Prostate gland (tissue), 2 donors: ENCODE results near the gene PNLIPRP1. TPM values are rescaled to one million over a fixed set of nuclear protein-coding genes. Genes with fewer than 3 reads are reported as not detected.

Experiments used
- DNase-seq: peaks from one replicate; pipeline ENCODE4 v3.0.0-alpha.2; 2019; ENCODE audit warnings: low spot score
- H3K27ac ChIP-seq, 2 donors: fragments of 200-600 bp; sonication (generic); 2 replicates each; pipeline ENCODE4 v1.5.1; 2017 to 2019
- H3K27me3 ChIP-seq: fragments of 200-600 bp; sonication (generic); replicated peaks from 2 replicates; pipeline ENCODE4 v1.5.1; 2019; ENCODE audit not compliant: insufficient read depth
- H3K36me3 ChIP-seq, 2 donors: fragments of 200-600 bp; sonication (generic); 1 replicate in 1 of 2; 2 replicates in 1 of 2; pipeline versions ENCODE4 v1.5.1 to v1.8.1; 2017 to 2019
- H3K4me1 ChIP-seq: fragments of 200-600 bp; sonication (generic); replicated peaks from 2 replicates; pipeline ENCODE4 v1.5.1; 2019
- H3K4me3 ChIP-seq, 2 donors: fragments of 200-600 bp; sonication (generic); 2 replicates each; pipeline ENCODE4 v1.5.1; 2017 to 2019
- H3K9me3 ChIP-seq: fragments of 200-600 bp; sonication (generic); 2 replicates; pipeline ENCODE4 v1.5.1; 2017
- POLR2A ChIP-seq: fragments of 450-650 bp; IDR thresholded peaks from one replicate; pipeline ENCODE4 v1.6.1; 2016; ENCODE audit warnings: antibody characterized with exemption, mild to moderate bottlenecking
- POLR2AphosphoS5 ChIP-seq: sonication (generic); formaldehyde crosslinking; IDR thresholded peaks from one replicate; pipeline ENCODE4 v1.6.1; 2017; ENCODE audit warnings: antibody characterized with exemption
- WGBS: methylation state at CpG from one replicate; pipeline ENCODE4 v1.1.5; 2018; 5-methylcytosine and 5-hydroxymethylcytosine counted together
- intact Hi-C: fragments of 100-400 bp; cut with DNase I; formaldehyde crosslinking; loops from one replicate; pipeline ENCODE4 v1.14.2; 2022
- total RNA-seq, 2 donors: library from RNA; depleted of rRNA; stranded (reverse); fragments of >200 nt; gene quantifications; one replicate each; pipeline ENCODE4 v1.1.0, GENCODE V29; 2016
- TF ChIP-seq, protein P1 (sequence below), 4 experiments: fragments of 200-600 bp in 2 of 4; fragments of 450-650 bp in 2 of 4; sonication (generic) in 2 of 4; IDR thresholded peaks; 1 replicate in 3 of 4; 2 replicates in 1 of 4; pipeline ENCODE4 v1.5.1; 2016 to 2019; ENCODE audit warnings: antibody characterized with exemption in 4 of 4, mild to moderate bottlenecking in 2 of 4, moderate library complexity in 2 of 4

PNLIPRP1 gene
- total RNA-seq, 2 donors from 2014 or later = not detected

DNA sequence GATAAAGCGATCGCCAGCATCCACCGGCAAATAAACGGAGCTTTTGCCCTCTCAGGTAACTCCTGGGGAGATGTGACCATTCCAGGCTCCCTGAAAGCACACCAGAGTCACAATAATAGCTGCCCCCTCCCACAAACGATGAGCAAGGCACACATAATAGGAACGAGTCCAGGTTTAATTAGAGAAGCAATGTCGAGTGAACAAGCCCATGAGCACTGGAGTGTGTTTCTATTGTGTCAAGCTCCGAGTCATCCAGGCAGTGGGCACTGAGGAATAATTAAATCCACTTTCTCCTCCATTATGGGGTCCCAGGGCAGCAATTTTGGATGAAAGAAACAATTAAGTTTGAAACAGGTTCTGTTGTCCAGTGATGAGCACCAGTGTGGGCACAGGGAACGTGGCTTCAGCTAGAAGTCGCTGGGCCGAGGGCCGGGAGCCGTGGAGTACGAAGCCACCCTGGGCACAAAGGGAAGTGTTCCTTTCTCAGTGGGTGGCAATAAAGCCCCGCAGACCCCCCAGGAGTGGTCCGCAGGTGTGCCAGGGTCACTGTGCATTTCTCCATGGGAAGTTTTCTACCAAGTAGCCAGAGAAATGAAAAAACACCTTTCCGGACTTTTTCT is 41.9 kb downstream of the PNLIPRP1 start:
- no peak overlapping the region for H3K4me3 ChIP-seq
- 85% methylated on average over 17 of the region's 17 CpGs for WGBS
- no peak overlapping the region for H3K27ac ChIP-seq
- TF ChIP-seq, protein P1, sequence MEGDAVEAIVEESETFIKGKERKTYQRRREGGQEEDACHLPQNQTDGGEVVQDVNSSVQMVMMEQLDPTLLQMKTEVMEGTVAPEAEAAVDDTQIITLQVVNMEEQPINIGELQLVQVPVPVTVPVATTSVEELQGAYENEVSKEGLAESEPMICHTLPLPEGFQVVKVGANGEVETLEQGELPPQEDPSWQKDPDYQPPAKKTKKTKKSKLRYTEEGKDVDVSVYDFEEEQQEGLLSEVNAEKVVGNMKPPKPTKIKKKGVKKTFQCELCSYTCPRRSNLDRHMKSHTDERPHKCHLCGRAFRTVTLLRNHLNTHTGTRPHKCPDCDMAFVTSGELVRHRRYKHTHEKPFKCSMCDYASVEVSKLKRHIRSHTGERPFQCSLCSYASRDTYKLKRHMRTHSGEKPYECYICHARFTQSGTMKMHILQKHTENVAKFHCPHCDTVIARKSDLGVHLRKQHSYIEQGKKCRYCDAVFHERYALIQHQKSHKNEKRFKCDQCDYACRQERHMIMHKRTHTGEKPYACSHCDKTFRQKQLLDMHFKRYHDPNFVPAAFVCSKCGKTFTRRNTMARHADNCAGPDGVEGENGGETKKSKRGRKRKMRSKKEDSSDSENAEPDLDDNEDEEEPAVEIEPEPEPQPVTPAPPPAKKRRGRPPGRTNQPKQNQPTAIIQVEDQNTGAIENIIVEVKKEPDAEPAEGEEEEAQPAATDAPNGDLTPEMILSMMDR (IDR thresholded peaks at IDR 0.05) = no peak
- DNase-seq = no peak
- intact Hi-C loops = no loop called here
- no peaks in the 10 kb centered on the region for H3K27me3 ChIP-seq
- H3K36me3 ChIP-seq = no peaks in the 10 kb centered on the region
- no peaks in the 10 kb centered on the region for H3K4me1 ChIP-seq
- no peaks in the 10 kb centered on the region for H3K9me3 ChIP-seq

DNA sequence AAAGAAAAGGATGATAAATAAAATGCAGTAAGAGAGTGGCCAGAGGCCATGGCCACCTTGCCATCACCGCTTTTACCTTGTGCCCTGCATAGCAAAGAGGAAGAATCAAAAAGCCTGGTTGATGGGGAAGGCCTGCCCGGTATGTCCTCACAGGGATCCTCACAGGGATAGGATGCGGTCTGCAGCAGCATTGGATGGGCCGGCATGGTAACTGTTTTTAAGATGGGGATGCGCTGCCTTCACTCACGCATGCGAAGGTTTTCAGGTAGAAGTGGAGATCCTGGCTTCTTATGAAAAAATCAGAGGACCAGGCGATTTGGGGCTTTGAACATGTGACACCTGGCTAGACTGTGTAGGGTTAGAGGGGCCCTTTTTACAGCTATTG is 42.4 kb downstream of the PNLIPRP1 start:
- no peak overlapping the region for H3K4me3 ChIP-seq
- H3K27me3 ChIP-seq = no peaks in the 10 kb centered on the region
- WGBS = 87% methylated on average over 8 of the region's 8 CpGs
- DNase-seq = no peak
- TF ChIP-seq, protein P1 (IDR thresholded peaks at IDR 0.05) = no peak
- no peak for TF ChIP-seq POLR2A
- TF ChIP-seq POLR2AphosphoS5 = no peak
- no peaks in the 10 kb centered on the region for H3K36me3 ChIP-seq
- no peaks in the 10 kb centered on the region for H3K4me1 ChIP-seq
- H3K9me3 ChIP-seq = no peaks in the 10 kb centered on the region
- intact Hi-C loops = no loop called here
- no peak overlapping the region for H3K27ac ChIP-seq

DNA sequence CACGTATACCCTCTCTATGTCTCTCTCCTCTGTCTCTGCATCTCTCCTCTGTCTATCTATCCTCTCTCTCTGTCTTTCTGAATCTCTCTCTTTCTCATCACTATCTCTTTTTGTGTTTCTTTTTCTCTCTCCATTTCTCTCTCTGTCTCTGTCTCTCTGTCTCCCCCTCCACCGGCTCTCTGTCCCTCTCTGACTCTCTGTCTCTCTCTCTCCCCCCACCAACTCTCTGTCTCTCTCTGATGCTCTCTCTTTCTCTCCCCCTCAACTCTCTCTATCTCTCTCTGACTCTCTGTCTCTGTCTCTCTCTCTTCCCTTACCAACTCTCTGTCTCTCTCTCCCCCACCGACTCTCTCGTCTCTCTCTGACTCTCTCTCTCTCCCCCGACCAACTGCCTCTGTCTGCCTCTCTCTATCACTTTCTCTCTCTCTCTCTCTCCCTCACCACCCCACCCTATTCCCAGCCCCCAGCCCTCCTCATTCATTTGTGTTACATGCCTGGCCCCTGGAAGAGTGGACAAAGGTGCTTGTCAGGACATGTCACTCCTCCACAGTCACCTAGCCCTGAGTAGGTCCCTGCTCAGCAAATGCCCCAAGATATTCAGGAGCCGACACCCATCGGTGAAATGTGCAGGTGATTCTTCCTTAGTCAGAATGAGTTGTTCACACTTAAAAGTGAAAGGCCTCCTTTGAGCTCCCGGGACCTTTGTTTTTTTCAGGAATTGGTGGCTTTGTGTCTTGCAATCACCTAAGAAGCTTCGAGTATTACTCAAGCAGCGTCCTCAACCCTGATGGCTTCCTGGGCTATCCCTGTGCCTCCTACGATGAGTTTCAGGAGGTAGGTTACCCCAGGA is 43.6 kb downstream of the PNLIPRP1 start:
- TF ChIP-seq POLR2AphosphoS5 (no peak), POLR2A (no peak)
- TF ChIP-seq, protein P1 (IDR thresholded peaks at IDR 0.05) = no peak
- Histone ChIP-seq H3K4me3 (no peak overlapping the region), H3K4me1 (no peaks in the 10 kb centered on the region), H3K27me3 (no peaks in the 10 kb centered on the region), H3K9me3 (no peaks in the 10 kb centered on the region), H3K27ac (no peak overlapping the region), H3K36me3 (no peaks in the 10 kb centered on the region)
- WGBS = 67% methylated on average over 11 of the region's 11 CpGs
- intact Hi-C loops = no loop called here
- DNase-seq = no peak

DNA sequence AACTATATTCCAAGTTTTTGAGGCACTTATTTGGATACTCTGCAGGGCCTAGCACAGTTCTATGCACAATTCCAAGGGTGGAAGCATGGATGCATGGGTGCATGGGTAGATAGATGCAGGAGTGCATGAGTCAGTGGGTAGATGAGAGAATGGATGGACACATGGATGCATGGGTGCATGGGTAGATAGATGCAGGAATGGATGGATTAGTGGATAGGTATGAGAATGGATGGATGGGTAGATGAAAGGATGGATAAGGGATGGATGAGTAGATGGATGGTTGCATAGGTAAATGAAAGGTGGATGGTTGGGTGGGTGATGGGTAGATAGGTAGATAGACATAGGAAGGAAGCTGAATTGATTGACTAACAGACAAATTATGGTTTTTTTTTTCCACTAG is 45.6 kb downstream of the PNLIPRP1 start:
- Histone ChIP-seq H3K27me3 (no peaks in the 10 kb centered on the region), H3K9me3 (no peaks in the 10 kb centered on the region), H3K4me3 (no peak overlapping the region), H3K27ac (no peak overlapping the region), H3K36me3 (no peaks in the 10 kb centered on the region), H3K4me1 (no peaks in the 10 kb centered on the region)
- intact Hi-C loops = no loop called here
- DNase-seq = no peak
- TF ChIP-seq POLR2AphosphoS5 (no peak), POLR2A (no peak)
- TF ChIP-seq, protein P1 (IDR thresholded peaks at IDR 0.05) = no peak

DNA sequence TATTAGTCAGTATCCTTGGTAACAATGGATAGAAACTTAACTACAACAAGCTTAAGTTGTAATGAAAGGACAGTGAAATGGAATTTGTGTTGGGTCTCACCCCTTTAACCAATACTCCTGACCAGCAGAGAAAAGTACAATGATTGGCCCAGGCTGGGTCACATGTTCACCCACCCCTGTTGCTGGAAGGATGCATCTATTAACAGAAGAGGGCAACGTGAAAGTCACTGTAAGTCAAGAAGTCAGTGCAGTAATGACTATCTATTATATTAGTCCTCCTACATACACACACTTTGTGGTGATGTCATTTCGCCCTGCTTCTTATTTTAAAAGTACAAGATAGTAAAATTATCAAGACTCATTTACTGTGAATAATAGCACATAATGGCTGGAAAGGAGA is 46.2 kb downstream of the PNLIPRP1 start:
- TF ChIP-seq POLR2A (no peak), POLR2AphosphoS5 (no peak)
- TF ChIP-seq, protein P1 (IDR thresholded peaks at IDR 0.05) = no peak
- Histone ChIP-seq H3K9me3 (no peaks in the 10 kb centered on the region), H3K27me3 (no peaks in the 10 kb centered on the region), H3K36me3 (no peaks in the 10 kb centered on the region), H3K4me3 (no peak overlapping the region), H3K27ac (no peak overlapping the region), H3K4me1 (no peaks in the 10 kb centered on the region)
- WGBS = 43% methylated on average over 2 of the region's 2 CpGs
- DNase-seq = no peak
- intact Hi-C loops = no loop called here
